Measurements from ENCODE around the gene CTXND1.
"Not testable (repeated sequence)": the region's sequence is repeated elsewhere in the genome, so short reads cannot be mapped to it uniquely, and the experiment has no call there.

The CTXND1 gene

GRCh38 chr15:80155378-80156175 lies 96.4 kb downstream of the CTXND1 start:
- H3K27ac Mint-ChIP-seq; H3K9me3 Mint-ChIP-seq; H3K36me3 Mint-ChIP-seq (ENCODE audit: low read depth); H3K4me3 Mint-ChIP-seq; H3K27me3 Mint-ChIP-seq: not testable (repeated sequence)
- peaks cover 40% of the 10 kb centered on the region for H3K4me1 Mint-ChIP-seq (ENCODE audit: low read depth)

DNA sequence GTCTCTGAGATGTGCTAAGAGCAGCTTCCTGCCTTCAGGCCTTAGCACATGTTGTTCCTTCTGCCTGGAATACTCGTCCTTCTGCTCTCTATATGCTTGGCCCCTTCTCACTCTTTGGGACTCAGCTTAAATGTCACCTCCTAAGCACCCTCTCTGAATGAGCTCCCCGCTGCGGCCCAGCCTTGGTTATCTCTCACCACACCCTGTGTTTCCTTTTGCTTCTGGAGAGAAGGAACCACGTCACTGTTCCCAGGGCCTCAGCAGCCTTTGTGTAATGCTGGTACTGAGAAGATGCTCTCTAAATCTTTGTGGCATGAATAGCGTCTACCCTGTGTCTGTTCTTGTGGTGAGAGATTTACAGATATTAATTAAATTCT lies 97.0 kb downstream of the CTXND1 start:
- Mint-ChIP-seq H3K27ac (peak overlapping the region; percentile 65), H3K27me3 (no peaks in the 10 kb centered on the region), H3K4me3 (peak overlapping the region; percentile 8), H3K9me3 (no peaks in the 10 kb centered on the region), H3K4me1 (ENCODE audit: low read depth) (peaks cover 34% of the 10 kb centered on the region), H3K36me3 (ENCODE audit: low read depth) (peaks cover 6% of the 10 kb centered on the region)

DNA sequence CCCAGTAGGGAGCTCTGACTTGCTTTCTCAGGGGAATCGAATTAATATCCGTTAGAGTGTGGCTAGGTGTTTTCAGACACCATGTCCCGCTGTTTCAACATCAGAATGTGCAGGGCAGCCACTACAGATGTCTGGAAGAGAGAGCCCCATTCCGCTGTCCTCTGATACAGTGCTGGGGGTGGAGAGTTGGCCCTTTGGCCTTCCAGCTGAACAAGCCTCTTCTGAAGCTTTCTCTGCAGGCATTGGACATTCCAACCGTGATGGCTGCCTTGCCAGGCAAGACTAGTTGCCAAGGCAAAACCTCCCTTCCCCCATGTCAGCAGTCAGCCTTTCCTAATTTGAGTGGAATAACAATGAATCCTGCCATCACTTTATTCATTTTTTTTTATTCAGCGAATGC lies 97.7 kb downstream of the CTXND1 start:
- Mint-ChIP-seq H3K27ac (no peak overlapping the region), H3K9me3 (no peaks in the 10 kb centered on the region), H3K36me3 (ENCODE audit: low read depth) (peaks cover 2% of the 10 kb centered on the region), H3K4me3 (peak overlapping the region; percentile 91), H3K27me3 (no peaks in the 10 kb centered on the region), H3K4me1 (ENCODE audit: low read depth) (peaks cover 28% of the 10 kb centered on the region)

DNA sequence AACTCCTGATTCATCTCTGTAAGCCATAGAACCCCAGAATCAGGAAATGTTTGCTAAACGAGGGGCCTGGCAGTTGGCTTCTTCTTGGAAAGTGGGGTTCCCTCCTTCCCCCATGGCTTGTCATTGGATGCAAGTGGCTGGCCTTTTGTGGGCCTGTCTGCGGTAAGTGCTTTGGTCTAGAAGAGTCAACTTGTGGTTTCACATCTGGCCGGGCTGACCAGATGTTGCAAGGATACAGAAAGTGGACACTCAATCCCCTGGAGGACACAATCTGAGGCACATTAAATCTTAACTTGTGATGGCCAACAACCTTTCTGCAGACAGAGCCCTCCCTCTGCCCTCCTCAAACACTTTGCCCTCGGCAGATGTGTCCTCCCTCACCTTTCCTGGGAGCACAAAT lies 98.1 kb downstream of the CTXND1 start:
- no peaks in the 10 kb centered on the region for H3K36me3 Mint-ChIP-seq (ENCODE audit: low read depth)
- H3K27me3 Mint-ChIP-seq, result no peaks in the 10 kb centered on the region
- H3K27ac Mint-ChIP-seq, result no peak overlapping the region

GRCh38 chr15:80152896-80153876 lies 98.8 kb downstream of the CTXND1 start, which contains the start of gene FAH:
FAH (plus strand) TSS chr15:80152999; CDS start chr15:80153055, 56 bp downstream.
- peak within 1 kb of the TSS; percentile 81 for H3K27ac Mint-ChIP-seq
- peak within 1 kb of the TSS; percentile 91 for H3K4me3 Mint-ChIP-seq
- peaks cover 26% of the 10 kb centered on the region for H3K4me1 Mint-ChIP-seq (ENCODE audit: low read depth)
- no peaks in the 10 kb centered on the region for H3K36me3 Mint-ChIP-seq (ENCODE audit: low read depth)
- H3K9me3 Mint-ChIP-seq, result no peaks in the 10 kb centered on the region
- H3K27me3 Mint-ChIP-seq, result no peaks in the 10 kb centered on the region

More for the DNA sequence above, 98.1 kb downstream of the CTXND1 start:
- H3K4me1 Mint-ChIP-seq (ENCODE audit: low read depth), result peaks cover 26% of the 10 kb centered on the region
- H3K4me3 Mint-ChIP-seq, result peak overlapping the region; percentile 91
- no peaks in the 10 kb centered on the region for H3K9me3 Mint-ChIP-seq

- H3K4me3 Mint-ChIP-seq, result peak overlapping the region; percentile 91
- H3K27ac Mint-ChIP-seq, result peak overlapping the region; percentile 1
- peaks cover 26% of the 10 kb centered on the region for H3K4me1 Mint-ChIP-seq (ENCODE audit: low read depth)
- no peaks in the 10 kb centered on the region for H3K9me3 Mint-ChIP-seq
- H3K36me3 Mint-ChIP-seq (ENCODE audit: low read depth), result no peaks in the 10 kb centered on the region
- H3K27me3 Mint-ChIP-seq, result no peaks in the 10 kb centered on the region
Observed at GRCh38 chr15:80152180-80152895, 99.7 kb downstream of the CTXND1 start.

DNA sequence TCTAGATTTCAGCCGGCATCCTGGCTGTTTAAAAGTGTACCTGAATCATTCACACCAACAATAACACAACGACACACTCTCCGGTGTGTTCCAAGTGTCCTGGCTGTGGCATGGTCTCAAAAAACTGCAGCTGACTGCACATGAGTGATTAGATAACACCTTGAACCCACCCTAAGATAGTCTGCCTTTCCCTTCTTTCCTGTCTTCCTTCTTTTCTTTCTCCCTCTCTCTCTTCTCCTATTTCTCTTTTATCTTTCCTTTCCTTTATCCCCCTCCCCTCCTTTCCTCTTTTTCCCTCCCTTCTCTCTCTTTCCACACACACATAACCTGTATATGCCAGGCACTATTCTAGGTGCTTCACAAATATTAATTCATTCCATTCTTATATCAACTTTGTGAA lies 100.4 kb downstream of the CTXND1 start:
- no peaks in the 10 kb centered on the region for H3K9me3 Mint-ChIP-seq
- H3K4me1 Mint-ChIP-seq (ENCODE audit: low read depth), result peaks cover 26% of the 10 kb centered on the region
- no peaks in the 10 kb centered on the region for H3K36me3 Mint-ChIP-seq (ENCODE audit: low read depth)
- peak overlapping the region; percentile 1 for H3K27ac Mint-ChIP-seq
- peak overlapping the region; percentile 79 for H3K4me3 Mint-ChIP-seq
- H3K27me3 Mint-ChIP-seq, result no peaks in the 10 kb centered on the region

DNA sequence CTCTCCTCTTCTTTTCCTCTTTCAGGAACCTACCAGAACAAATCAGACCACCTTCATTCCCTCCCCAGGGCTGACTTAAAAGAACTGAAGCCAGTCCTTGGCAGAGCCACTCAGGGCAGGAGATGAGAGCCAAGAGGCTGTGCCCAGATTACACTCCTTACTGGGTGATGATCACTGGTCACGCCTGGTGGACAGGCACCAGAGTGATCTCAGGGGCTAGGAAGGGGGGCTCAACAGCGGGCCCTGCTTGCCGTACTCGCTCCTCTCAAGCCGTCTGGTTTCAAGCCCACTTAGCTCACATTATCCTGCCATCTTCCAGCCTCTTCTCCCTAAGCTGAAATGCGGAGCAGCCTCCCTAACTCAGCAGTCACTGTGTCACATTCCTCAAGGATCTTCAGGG lies 100.9 kb downstream of the CTXND1 start:
- Mint-ChIP-seq H3K36me3 (ENCODE audit: low read depth) (no peaks in the 10 kb centered on the region), H3K9me3 (no peaks in the 10 kb centered on the region), H3K4me1 (ENCODE audit: low read depth) (peaks cover 26% of the 10 kb centered on the region), H3K27me3 (no peaks in the 10 kb centered on the region), H3K27ac (no peak overlapping the region), H3K4me3 (no peak overlapping the region)
